HFF-Myc (cell line): Measurements from ENCODE around the gene CPA3.

Experiments used
- DNase-seq: peaks from one replicate; pipeline ENCODE4 v3.0.0-alpha.2; 2011; ENCODE audit warnings: low read depth; ENCODE audit errors: extremely low read depth
- H3K4me3 ChIP-seq: replicated peaks from 2 replicates; pipeline ENCODE4 v1.5.1; 2011; ENCODE audit warnings: low read depth, mild to moderate bottlenecking, control low read depth, low read length
- CTCF ChIP-seq: IDR thresholded peaks from 2 replicates; pipeline ENCODE4 v1.5.1; 2012; ENCODE audit warnings: mild to moderate bottlenecking, low read depth, low read length, control low read depth; ENCODE audit errors: missing control alignments

CPA3 gene

DNA sequence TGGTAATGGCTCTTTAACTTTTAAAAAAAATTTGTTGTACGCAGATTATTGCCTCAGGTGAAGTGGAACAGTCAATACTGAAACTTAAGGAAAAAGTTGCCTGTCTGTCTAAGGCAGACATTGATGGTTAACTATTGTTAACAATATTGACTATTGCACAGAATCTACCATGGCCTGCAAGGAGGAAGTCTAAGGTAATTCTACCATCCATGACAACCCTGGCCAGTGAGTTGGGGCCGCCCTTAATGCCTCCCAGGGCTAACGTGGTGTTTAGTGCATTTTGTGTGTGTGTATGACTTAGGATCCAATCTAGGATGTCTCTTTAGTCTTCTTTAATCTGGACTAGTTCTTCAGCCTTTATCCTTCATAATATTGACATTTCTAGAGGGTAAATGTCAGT lies 39.6 kb upstream of the CPA3 start:
- no peak for DNase-seq
- no peak for TF ChIP-seq CTCF
- no peak overlapping the region for H3K4me3 ChIP-seq

GRCh38 chr3:148827585-148827984 lies 37.5 kb upstream of the CPA3 start, which contains the start of gene CPB1:
Gene CPB1 (plus strand): TSS chr3:148827811. CDS start chr3:148827824, 13 bp downstream.
- no peak within 1 kb of the TSS for H3K4me3 ChIP-seq

DNA sequence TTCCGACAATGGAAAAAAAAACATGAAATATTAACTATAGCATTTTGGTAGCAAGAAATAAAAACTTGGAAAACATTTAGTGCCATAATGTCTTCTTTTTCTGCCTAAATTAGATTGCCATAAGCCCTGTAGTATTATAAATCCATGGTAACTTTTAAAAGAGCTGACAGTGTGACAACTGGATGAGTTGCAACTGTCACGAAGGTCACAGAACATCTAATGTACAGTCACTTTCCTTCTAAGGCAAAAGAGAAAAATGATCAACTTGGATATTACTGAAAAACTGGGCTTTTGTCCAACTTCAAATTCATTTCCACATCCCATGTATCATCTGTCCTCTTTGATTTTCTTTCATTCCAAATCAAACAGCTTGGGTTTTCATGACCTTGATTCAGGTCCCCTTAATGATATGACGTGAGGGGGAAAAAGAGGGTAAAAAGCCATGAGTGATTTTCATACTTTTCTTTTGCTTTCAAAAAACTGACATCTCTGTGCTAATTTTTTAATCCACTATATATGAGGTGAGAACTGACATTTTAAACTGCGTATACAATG lies 36.9 kb upstream of the CPA3 start:
- no peak for DNase-seq
- no peak for TF ChIP-seq CTCF
- no peak overlapping the region for H3K4me3 ChIP-seq

More at GRCh38 chr3:148827585-148827984, 37.5 kb upstream of the CPA3 start, which contains the start of gene CPB1:
- no peak for TF ChIP-seq CTCF
- DNase-seq: no peak

GRCh38 chr3:148829926-148830325 lies 35.2 kb upstream of the CPA3 start:
- H3K4me3 ChIP-seq: no peak overlapping the region
- DNase-seq: no peak
- no peak for TF ChIP-seq CTCF

GRCh38 chr3:148833223-148833622 lies 31.9 kb upstream of the CPA3 start:
- no peak for DNase-seq
- TF ChIP-seq CTCF: no peak
- H3K4me3 ChIP-seq: no peak overlapping the region

GRCh38 chr3:148839805-148840204 lies 25.3 kb upstream of the CPA3 start:
- no peak for DNase-seq
- TF ChIP-seq CTCF: no peak
- H3K4me3 ChIP-seq: no peak overlapping the region

DNA sequence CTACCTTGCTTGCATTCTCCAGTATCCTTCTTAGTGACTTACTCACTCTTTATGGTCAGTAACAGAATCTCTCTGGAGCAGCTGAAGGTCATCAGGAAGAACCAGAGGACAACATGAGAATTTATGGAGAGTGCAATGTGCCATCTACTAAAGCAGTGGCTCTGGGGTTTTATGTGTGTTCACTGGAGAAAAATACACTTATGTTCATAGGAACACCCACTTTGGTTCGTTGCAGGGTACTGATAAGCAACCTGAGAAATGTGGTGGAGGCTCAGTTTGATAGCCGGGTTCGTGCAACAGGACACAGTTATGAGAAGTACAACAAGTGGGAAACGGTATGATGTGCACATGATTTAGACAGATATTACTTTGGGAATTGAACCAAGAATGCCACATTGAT lies 24.6 kb upstream of the CPA3 start:
- no peak for DNase-seq
- H3K4me3 ChIP-seq: no peak overlapping the region
- TF ChIP-seq CTCF: no peak
